ENCODE data around the gene LRRC14B.
"Not testable (repeated sequence)": the region's sequence is repeated elsewhere in the genome, so short reads cannot be mapped to it uniquely, and the experiment has no call there.

Gene LRRC14B

GRCh38 chr5:160921-161802, 30.1 kb upstream of the LRRC14B start:
- DNase-seq: no peak

- DNase-seq: no peak
Measured at GRCh38 chr5:161803-162110, 29.5 kb upstream of the LRRC14B start.

- no peak for DNase-seq
Measured at GRCh38 chr5:162190-162564, 29.1 kb upstream of the LRRC14B start.

- no peak for DNase-seq
Measured at GRCh38 chr5:162565-163337, 28.5 kb upstream of the LRRC14B start.

- no peak for DNase-seq
Measured at GRCh38 chr5:163338-163620, 28.0 kb upstream of the LRRC14B start.

GRCh38 chr5:163841-164240, 27.5 kb upstream of the LRRC14B start:
- DNase-seq: no peak

- no peak for DNase-seq
Measured at GRCh38 chr5:164244-164643, 27.1 kb upstream of the LRRC14B start.

GRCh38 chr5:164783-165182, 26.5 kb upstream of the LRRC14B start:
- not testable (repeated sequence) for DNase-seq

- DNase-seq: no peak
Measured at GRCh38 chr5:166441-167372, 24.6 kb upstream of the LRRC14B start.

GRCh38 chr5:167511-167910, 23.8 kb upstream of the LRRC14B start:
- no peak for DNase-seq

- DNase-seq: no peak
Measured at GRCh38 chr5:167982-168660, 23.2 kb upstream of the LRRC14B start.

GRCh38 chr5:169071-169727, 22.1 kb upstream of the LRRC14B start:
- DNase-seq: no peak

GRCh38 chr5:169728-170094, 21.6 kb upstream of the LRRC14B start:
- no peak for DNase-seq

- DNase-seq: no peak
Measured at GRCh38 chr5:170971-171800, 20.1 kb upstream of the LRRC14B start.

GRCh38 chr5:171801-172331, 19.4 kb upstream of the LRRC14B start:
- DNase-seq: no peak

- DNase-seq: no peak
Measured at GRCh38 chr5:172421-172820, 18.9 kb upstream of the LRRC14B start.

GRCh38 chr5:172841-173251, 18.4 kb upstream of the LRRC14B start:
- no peak for DNase-seq

GRCh38 chr5:173392-174290, 17.7 kb upstream of the LRRC14B start:
- no peak for DNase-seq

- no peak for DNase-seq
Measured at GRCh38 chr5:174291-174600, 17.0 kb upstream of the LRRC14B start.

GRCh38 chr5:174876-175465, 16.3 kb upstream of the LRRC14B start:
- DNase-seq: no peak
